Activated CD8-positive, alpha-beta memory T cell treated with anti-CD3 and anti-CD28 coated beads, Interleukin-2, amount 50 U/mL, for 1 hour (primary cell): ENCODE results near the gene MPO.

Experiments used
- DNase-seq: peaks from one replicate; pipeline ENCODE4 v3.0.0-alpha.2; 2020; ENCODE audit errors: extremely low read depth

MPO gene

GRCh38 chr17:58279016-58279711 lies 1.6 kb downstream of the MPO start:
- no peak for DNase-seq

GRCh38 chr17:58278661-58279015 lies 2.1 kb downstream of the MPO start:
- no peak for DNase-seq

GRCh38 chr17:58277802-58278595 lies 2.7 kb downstream of the MPO start:
- no peak for DNase-seq

- no peak for DNase-seq
These were observed 3.5 kb downstream of the MPO start for GRCh38 chr17:58277107-58277801.

- no peak for DNase-seq
These were observed 4.3 kb downstream of the MPO start for GRCh38 chr17:58276423-58276822.

- no peak for DNase-seq
These were observed 5.3 kb downstream of the MPO start for GRCh38 chr17:58275417-58275816.

- no peak for DNase-seq
These were observed 7.2 kb downstream of the MPO start for GRCh38 chr17:58273453-58274104.

- no peak for DNase-seq
These were observed 8.1 kb downstream of the MPO start for GRCh38 chr17:58272367-58273280.

- DNase-seq, result no peak
These were observed 9.4 kb downstream of the MPO start for GRCh38 chr17:58271216-58271931.

- no peak for DNase-seq
These were observed 10.1 kb downstream of the MPO start for GRCh38 chr17:58270476-58271215.

- no peak for DNase-seq
These were observed 11.0 kb downstream of the MPO start for GRCh38 chr17:58269557-58270291.

- DNase-seq, result no peak
These were observed 11.8 kb downstream of the MPO start for GRCh38 chr17:58268774-58269556.

- DNase-seq, result no peak
These were observed 12.4 kb downstream of the MPO start for GRCh38 chr17:58268326-58268725.

- DNase-seq, result no peak
These were observed 13.1 kb downstream of the MPO start for GRCh38 chr17:58267347-58268324.

GRCh38 chr17:58265902-58266875 lies 14.5 kb downstream of the MPO start:
- no peak for DNase-seq

GRCh38 chr17:58265271-58265670 lies 15.5 kb downstream of the MPO start:
- no peak for DNase-seq
